Heart right ventricle (tissue), 16 donors: Measurements from ENCODE around the gene WDR1. TPM values are rescaled to one million over a fixed set of nuclear protein-coding genes. Genes with fewer than 3 reads are reported as not detected.
A peak's percentile ranks its signal among the peaks of the same experiment; 100 is the strongest.

Source experiments
- ATAC-seq, 8 donors: fragments of 200-7000 bp; cut with Tn5 transposase; one replicate each; pipeline ENCODE4 v1.9.1; 2020; ENCODE audit warnings: mild to moderate bottlenecking in 8 of 8, moderate library complexity in 8 of 8, moderate number of reproducible peaks in 1 of 8
- DNase-seq, 2 donors: peaks; one replicate each; pipeline ENCODE4 v3.0.0-alpha.2; 2020
- H3K27ac ChIP-seq, 10 donors: fragments of 200-600 bp; sonication (generic) in 2 of 10; one replicate each; pipeline versions ENCODE4 v1.5.0 to v1.8.0; 2020 to 2022; ENCODE audit warnings: mild to moderate bottlenecking in 3 of 10
- H3K27me3 ChIP-seq, 7 donors: fragments of 200-600 bp; one replicate each; pipeline ENCODE4 v1.8.0; 2021 to 2022; ENCODE audit warnings: mild to moderate bottlenecking in 2 of 7
- H3K36me3 ChIP-seq, 9 donors: fragments of 200-600 bp; sonication (generic) in 1 of 9; one replicate each; pipeline versions ENCODE4 v1.5.0 to v1.8.0; 2020 to 2022; ENCODE audit warnings: mild to moderate bottlenecking in 2 of 9
- H3K4me1 ChIP-seq, 9 donors: fragments of 200-600 bp; sonication (generic) in 1 of 9; one replicate each; pipeline versions ENCODE4 v1.5.0 to v1.8.0; 2020 to 2022; ENCODE audit warnings: mild to moderate bottlenecking in 4 of 9
- H3K4me3 ChIP-seq, 10 donors: fragments of 200-600 bp; sonication (generic) in 2 of 10; one replicate each; pipeline versions ENCODE4 v1.5.0 to v1.8.0; 2020 to 2022; ENCODE audit warnings: mild to moderate bottlenecking in 7 of 10, moderate library complexity in 2 of 10
- H3K9me3 ChIP-seq, 11 donors: fragments of 200-600 bp in 10 of 11; sonication (generic) in 2 of 11; one replicate each; pipeline versions ENCODE4 v1.5.0 to v1.8.0; 2013 to 2022; ENCODE audit warnings: mild to moderate bottlenecking in 2 of 11, control low read depth in 1 of 11, moderate library complexity in 1 of 11
- WGBS, 2 donors: extraction: QIAGEN DNeasy Blood & Tissue Kit; methylation state at CpG; one replicate each; pipeline ENCODE4 v1.1.7; 2013; ENCODE audit warnings: inconsistent platforms in 1 of 2; 5-methylcytosine and 5-hydroxymethylcytosine counted together
- intact Hi-C, 10 donors: fragments of 100-400 bp; cut with DNase I; formaldehyde crosslinking; loops; one replicate each; pipeline versions ENCODE4 v1.11.1 to v1.14.2; 2022
- polyA plus RNA-seq, 2 donors: library from polyadenylated mRNA; stranded (reverse); fragments of 200-250 nt; gene quantifications; one replicate each; pipeline ENCODE4 v1.2.3, GENCODE V29; 2013
- total RNA-seq, 10 donors: library from RNA; stranded (reverse); fragmentation: NEBNext Ultra II Directional in 3 of 10; extraction: Animal tissue kit (Norgen Biotek cat#: 25700) in 3 of 10; gene quantifications; one replicate each; pipeline versions ENCODE4 v1.2.1 to v1.2.4, GENCODE V29; 2021 to 2023
- TF ChIP-seq, protein P1 (sequence below), 9 donors: fragments of 200-600 bp; sonication (generic) in 2 of 9; IDR thresholded peaks; one replicate each; pipeline versions ENCODE4 v1.5.0 to v1.8.0; 2021 to 2022; ENCODE audit warnings: antibody characterized with exemption in 9 of 9, mild to moderate bottlenecking in 5 of 9, moderate library complexity in 1 of 9
- donor health status: Arrhythmogenic right ventricular cardiomyopathy.
- donor health status: ischemic (EF 13 %, LVEDD 7.1; RV severe dilation, severe dysfunction).
- donor health status: healthy with polysubstance abuse.
- donor health status: DM: no; HTN: yes; CAD: no.
- donor health status: DM: no; HTN: no; CAD: no.
- donor health status: ischemic (EF 25% LVEDD 6.9; RV normal size, moderate dysfunction).
- donor health status: ischemic (EF 25% LVEDD 5.7; RV mildly dilated, moderate dysfunction).
- donor health status: healthy.
- donor health status: DM: yes; HTN: yes; CAD: no.
- donor health status: Ischemic cardiomyopathy.
- donor health status: ischemic (EF 35%, LVEDD 5.7; RV mildly dilated, moderate dysfunction).
- donor health status: nonischemic (EF 11% LVEDD 7.7; RV severe dilation, severe dysfunction).
- donor health status: DM: yes; HTN: yes; CAD: no.
- donor health status: PGD.
- donor health status: ischemic (EF 29% LVEDD 5.4; RV normal size, mild dysfunction).
- donor health status: nonischemic (EF 23%, LVEDD 6.1; RV moderate dilation, normal function).

WDR1 gene
- total and polyA plus RNA-seq, 12 donors: 51.9 to 302 (median 177) TPM

DNA sequence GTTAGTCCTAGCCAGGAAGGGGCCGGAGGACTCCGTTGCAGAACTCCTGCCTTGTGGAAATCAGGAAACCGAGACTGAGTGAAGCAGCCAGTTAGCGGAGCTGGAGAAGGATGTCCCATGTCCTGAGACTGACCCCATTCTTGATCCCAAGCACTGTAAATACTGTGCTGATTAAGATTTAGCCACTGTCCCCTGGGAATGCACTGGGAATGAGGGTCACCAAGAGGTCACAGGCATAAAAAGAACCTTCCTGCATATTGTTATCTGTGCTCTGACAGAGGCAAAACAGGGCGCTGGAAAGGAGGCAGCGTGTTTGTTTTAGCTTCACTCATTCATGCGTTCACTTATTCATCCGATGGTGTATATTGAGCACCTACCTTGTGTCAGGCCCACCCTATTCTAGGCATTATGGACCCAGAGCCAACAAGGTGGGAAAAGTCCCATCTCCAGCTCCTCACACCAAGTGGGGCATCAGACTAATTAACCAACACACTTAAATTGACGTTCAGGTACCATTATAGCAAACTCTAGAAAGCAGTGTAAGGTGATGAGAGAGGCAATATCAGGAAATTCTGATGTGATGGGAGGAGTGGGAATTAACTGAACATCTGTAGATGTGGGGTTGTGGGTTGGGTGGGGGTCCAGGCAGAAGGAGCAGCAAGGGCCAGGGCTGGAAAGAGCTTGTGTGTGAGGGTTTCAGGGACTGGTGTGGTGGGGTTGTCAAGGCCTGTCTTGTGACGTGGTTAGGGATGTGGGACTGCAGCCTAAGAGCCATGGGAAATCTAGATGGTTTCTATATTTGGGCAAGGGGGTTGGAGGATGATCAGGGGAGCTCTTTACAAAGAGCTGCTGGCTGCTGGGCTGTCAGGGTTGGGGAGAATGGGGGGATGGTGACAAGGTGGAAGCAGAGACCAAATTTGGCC, 84.7 kb downstream of the WDR1 start:
- H3K4me3 ChIP-seq: no peak overlapping the region
- DNase-seq: peak in 1 of 2 donors; percentile 54
- intact Hi-C loops: no loop called here
- H3K4me1 ChIP-seq: peaks cover 16 to 56% (median 38%) of the 10 kb centered on the region in 9 donors
- H3K27ac ChIP-seq: peak overlapping the region in 9 of 10 donors; percentile 2 to 85 (median 64)
- ATAC-seq: peak; percentile 40 to 64 (median 54)
- H3K27me3 ChIP-seq: no peaks in the 10 kb centered on the region
- H3K36me3 ChIP-seq: no peaks in the 10 kb centered on the region
- TF ChIP-seq, protein P1, sequence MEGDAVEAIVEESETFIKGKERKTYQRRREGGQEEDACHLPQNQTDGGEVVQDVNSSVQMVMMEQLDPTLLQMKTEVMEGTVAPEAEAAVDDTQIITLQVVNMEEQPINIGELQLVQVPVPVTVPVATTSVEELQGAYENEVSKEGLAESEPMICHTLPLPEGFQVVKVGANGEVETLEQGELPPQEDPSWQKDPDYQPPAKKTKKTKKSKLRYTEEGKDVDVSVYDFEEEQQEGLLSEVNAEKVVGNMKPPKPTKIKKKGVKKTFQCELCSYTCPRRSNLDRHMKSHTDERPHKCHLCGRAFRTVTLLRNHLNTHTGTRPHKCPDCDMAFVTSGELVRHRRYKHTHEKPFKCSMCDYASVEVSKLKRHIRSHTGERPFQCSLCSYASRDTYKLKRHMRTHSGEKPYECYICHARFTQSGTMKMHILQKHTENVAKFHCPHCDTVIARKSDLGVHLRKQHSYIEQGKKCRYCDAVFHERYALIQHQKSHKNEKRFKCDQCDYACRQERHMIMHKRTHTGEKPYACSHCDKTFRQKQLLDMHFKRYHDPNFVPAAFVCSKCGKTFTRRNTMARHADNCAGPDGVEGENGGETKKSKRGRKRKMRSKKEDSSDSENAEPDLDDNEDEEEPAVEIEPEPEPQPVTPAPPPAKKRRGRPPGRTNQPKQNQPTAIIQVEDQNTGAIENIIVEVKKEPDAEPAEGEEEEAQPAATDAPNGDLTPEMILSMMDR (IDR thresholded peaks at IDR 0.05): no peak
- WGBS, 2 donors: 33 to 42% methylated on average over 10 of the region's 10 CpGs
- no peaks in the 10 kb centered on the region for H3K9me3 ChIP-seq

DNA sequence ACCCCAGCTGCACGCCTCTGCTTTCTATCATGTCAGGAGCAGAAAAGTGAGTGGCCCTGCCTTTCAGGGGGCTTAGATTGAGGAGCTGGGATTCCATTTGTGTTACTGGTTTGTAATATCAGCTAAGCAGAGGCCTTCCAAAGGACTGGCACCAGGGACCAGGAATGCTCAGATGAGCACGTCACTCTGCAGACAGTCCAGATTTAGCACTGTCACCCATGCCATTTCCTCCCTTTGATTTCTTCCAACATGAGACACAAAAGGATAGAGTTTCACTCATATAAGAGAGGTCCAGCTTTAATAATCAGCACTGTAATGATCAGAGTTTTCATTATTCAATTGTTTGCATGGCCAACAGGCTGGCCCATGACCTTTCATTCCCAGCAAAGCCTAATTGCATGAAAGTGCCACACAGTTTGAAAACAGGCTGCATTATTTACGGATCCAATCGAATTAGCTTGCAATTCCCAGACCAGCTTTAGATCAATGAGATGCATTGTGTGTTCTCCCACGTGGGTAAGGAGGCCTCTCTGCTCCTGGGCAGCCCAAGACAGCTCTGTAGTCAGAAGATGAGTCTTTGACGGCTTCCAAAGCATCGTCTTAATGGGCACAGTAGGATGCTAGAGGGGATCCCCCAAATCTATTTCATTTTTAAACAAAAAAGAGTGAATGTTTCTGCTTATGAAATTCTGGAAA, 85.5 kb downstream of the WDR1 start:
- ATAC-seq (peak in 5 of 8 donors; percentile 40 to 82 (median 60)), DNase-seq (no peak)
- TF ChIP-seq, protein P1 (IDR thresholded peaks at IDR 0.05): no peak
- peaks cover 16 to 56% (median 38%) of the 10 kb centered on the region in 9 donors for H3K4me1 ChIP-seq
- 48 to 56% methylated on average over 7 of the region's 7 CpGs for WGBS, 2 donors
- intact Hi-C loops: no loop called here
- no peak overlapping the region for H3K4me3 ChIP-seq
- no peaks in the 10 kb centered on the region for H3K27me3 ChIP-seq
- no peaks in the 10 kb centered on the region for H3K36me3 ChIP-seq
- H3K27ac ChIP-seq: peak overlapping the region in 9 of 10 donors; percentile 26 to 85 (median 64)
- H3K9me3 ChIP-seq: no peaks in the 10 kb centered on the region

DNA sequence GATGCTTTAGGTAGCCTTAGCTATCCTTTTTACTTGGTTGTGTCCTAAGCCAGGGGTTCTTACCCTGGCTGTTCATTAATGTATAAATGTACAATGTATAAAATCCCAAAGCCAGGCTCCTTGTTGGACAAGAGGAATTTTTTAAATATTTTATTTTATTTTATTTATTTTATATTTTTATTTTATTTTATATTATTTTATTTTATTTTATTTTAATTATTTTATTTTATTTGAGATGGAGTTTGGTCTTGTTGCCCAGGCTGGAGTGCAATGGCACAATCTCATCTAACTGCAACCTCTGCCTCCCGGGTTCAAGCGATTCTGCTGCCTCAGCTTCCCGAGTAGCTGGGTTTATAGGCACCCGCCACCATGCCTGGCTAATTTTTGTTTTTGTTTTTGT, 87.2 kb downstream of the WDR1 start:
- H3K27me3 ChIP-seq: no peaks in the 10 kb centered on the region
- intact Hi-C loops: loop anchor here in 2 of 10 donors (10.0 kb wide), 1 partner anchor 85 kb away; the partner anchor contains the start of gene WDR1 (in 2 of the 2)
- H3K36me3 ChIP-seq: no peaks in the 10 kb centered on the region
- WGBS, 2 donors: 98 to 99% methylated on average over 4 of the region's 4 CpGs
- DNase-seq (no peak), ATAC-seq (no peak)
- no peak overlapping the region for H3K4me3 ChIP-seq
- TF ChIP-seq, protein P1 (IDR thresholded peaks at IDR 0.05): no peak
- H3K4me1 ChIP-seq: peaks cover 16 to 55% (median 36%) of the 10 kb centered on the region in 9 donors
- no peaks in the 10 kb centered on the region for H3K9me3 ChIP-seq
- no peak overlapping the region for H3K27ac ChIP-seq

DNA sequence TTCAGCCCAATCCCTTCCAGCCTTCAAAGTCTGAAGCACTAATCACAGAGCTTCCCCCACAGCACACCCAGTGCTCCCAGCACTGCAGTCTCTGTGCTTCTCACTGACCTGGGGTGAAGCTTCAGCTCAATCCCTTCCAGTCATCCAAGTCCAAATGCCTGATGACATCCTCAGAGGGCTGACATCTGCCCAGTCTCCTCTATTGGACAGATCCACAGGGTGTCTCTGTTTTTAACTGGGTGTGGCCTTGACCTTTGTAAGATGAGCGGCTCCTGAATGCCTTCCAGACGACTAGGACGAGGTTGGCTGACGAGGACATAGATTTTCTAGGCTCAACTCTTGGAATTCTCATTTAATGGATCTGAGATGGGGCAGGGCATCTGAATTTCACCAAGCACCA, 87.7 kb downstream of the WDR1 start:
- 71 to 72% methylated on average over 4 of the region's 4 CpGs for WGBS, 2 donors
- no peak overlapping the region for H3K4me3 ChIP-seq
- intact Hi-C loops: loop anchor here in 2 of 10 donors (10.0 kb wide), 1 partner anchor 86 kb away; the partner anchor contains the start of gene WDR1 (in 2 of the 2)
- no peaks in the 10 kb centered on the region for H3K9me3 ChIP-seq
- H3K36me3 ChIP-seq: no peaks in the 10 kb centered on the region
- no peak overlapping the region for H3K27ac ChIP-seq
- ATAC-seq: no peak
- H3K4me1 ChIP-seq: peaks cover 16 to 55% (median 32%) of the 10 kb centered on the region in 9 donors
- TF ChIP-seq, protein P1 (IDR thresholded peaks at IDR 0.05): no peak
- no peaks in the 10 kb centered on the region for H3K27me3 ChIP-seq
- no peak for DNase-seq
